Neural crest cell (in vitro differentiated cells): ENCODE measurements around the gene SMYD4. TPM values are rescaled to one million over a fixed set of nuclear protein-coding genes. Genes with fewer than 3 reads are reported as not detected.

Experiments
- DNase-seq: peaks from one replicate; pipeline ENCODE4 v3.0.0; 2021; ENCODE audit warnings: low read depth, mixed read lengths, low spot score
- H3K27ac Mint-ChIP-seq: one replicate; pipeline ENCODE4 v1.8.0; 2021; ENCODE audit warnings: mild to moderate bottlenecking, mixed read lengths; ENCODE audit not compliant: unreplicated experiment
- H3K27me3 Mint-ChIP-seq: 2 replicates; pipeline ENCODE4 v1.8.0; 2021; ENCODE audit warnings: low read depth, mild to moderate bottlenecking, mixed read lengths
- H3K36me3 Mint-ChIP-seq: 2 replicates; pipeline ENCODE4 v1.8.0; 2021; ENCODE audit warnings: low read depth, mild to moderate bottlenecking, mixed read lengths
- H3K4me1 Mint-ChIP-seq: 2 replicates; pipeline ENCODE4 v1.8.0; 2021; ENCODE audit warnings: mixed read lengths
- H3K4me3 Mint-ChIP-seq: one replicate; pipeline ENCODE4 v1.8.0; 2021; ENCODE audit warnings: mild to moderate bottlenecking, mixed read lengths
- H3K9me3 Mint-ChIP-seq: 2 replicates; pipeline ENCODE4 v1.8.0; 2021; ENCODE audit warnings: mixed read lengths
- CTCF ChIP-seq: fragments of 200-600 bp; sonication (generic); conservative IDR thresholded peaks from 2 replicates; pipeline ENCODE4 v1.5.0; 2021; ENCODE audit warnings: antibody characterized with exemption, mild to moderate bottlenecking
- total RNA-seq: library from RNA; stranded (reverse); gene quantifications from 2 replicates; pipeline ENCODE4 v1.2.1, GENCODE V29; 2021

SMYD4 gene
- total RNA-seq, 1 donor from 2014 or later: 32.2 TPM

GRCh38 chr17:1872254-1872653 is 42.6 kb upstream of the SMYD4 start:
- Mint-ChIP-seq H3K27ac (no peak overlapping the region), H3K4me1 (no peaks in the 10 kb centered on the region), H3K27me3 (no peaks in the 10 kb centered on the region), H3K36me3 (peaks cover 4% of the 10 kb centered on the region), H3K9me3 (no peaks in the 10 kb centered on the region), H3K4me3 (no peak overlapping the region)
- no peak for TF ChIP-seq CTCF
- no peak for DNase-seq

- Mint-ChIP-seq H3K27me3 (no peaks in the 10 kb centered on the region), H3K27ac (no peak overlapping the region), H3K4me1 (no peaks in the 10 kb centered on the region), H3K9me3 (no peaks in the 10 kb centered on the region), H3K36me3 (peaks cover 3% of the 10 kb centered on the region), H3K4me3 (no peak overlapping the region)
- no peak for DNase-seq
- TF ChIP-seq CTCF: no peak
Measured at GRCh38 chr17:1871756-1872155, 42.1 kb upstream of the SMYD4 start.

- Mint-ChIP-seq H3K27me3 (no peaks in the 10 kb centered on the region), H3K27ac (no peak overlapping the region), H3K36me3 (peaks cover 3% of the 10 kb centered on the region), H3K9me3 (no peaks in the 10 kb centered on the region), H3K4me3 (no peak overlapping the region), H3K4me1 (no peaks in the 10 kb centered on the region)
- no peak for TF ChIP-seq CTCF
- DNase-seq: no peak
Measured at GRCh38 chr17:1870592-1870991, 40.9 kb upstream of the SMYD4 start.

- Mint-ChIP-seq H3K36me3 (peaks cover 6% of the 10 kb centered on the region), H3K9me3 (no peaks in the 10 kb centered on the region), H3K27ac (no peak overlapping the region), H3K27me3 (no peaks in the 10 kb centered on the region), H3K4me3 (no peak overlapping the region), H3K4me1 (no peaks in the 10 kb centered on the region)
- TF ChIP-seq CTCF: no peak
- no peak for DNase-seq
Measured at GRCh38 chr17:1868090-1868489, 38.4 kb upstream of the SMYD4 start.

- H3K4me1 Mint-ChIP-seq: no peaks in the 10 kb centered on the region
- no peak for DNase-seq
- no peaks in the 10 kb centered on the region for H3K9me3 Mint-ChIP-seq
- H3K27me3 Mint-ChIP-seq: no peaks in the 10 kb centered on the region
- H3K4me3 Mint-ChIP-seq: no peak overlapping the region
- peaks cover 6% of the 10 kb centered on the region for H3K36me3 Mint-ChIP-seq
- H3K27ac Mint-ChIP-seq: no peak overlapping the region
- no peak for TF ChIP-seq CTCF
Measured at GRCh38 chr17:1867307-1867706, 37.6 kb upstream of the SMYD4 start.
